BE2C (cell line): Measurements from ENCODE around the gene TCERG1.
A peak's percentile ranks its signal among the peaks of the same experiment; 100 is the strongest.

Experiments used
- DNase-seq: peaks from one replicate; pipeline ENCODE4 v3.0.0-alpha.2; 2020
- H3K27me3 ChIP-seq: fragments of 250-450 bp; sonication (Bioruptor Pico); 2 replicates; pipeline ENCODE4 v1.5.1; 2020; ENCODE audit warnings: mild to moderate bottlenecking
- H3K36me3 ChIP-seq: fragments of 250-450 bp; sonication (Bioruptor Pico); 2 replicates; pipeline ENCODE4 v1.5.1; 2020; ENCODE audit warnings: mild to moderate bottlenecking
- H3K4me1 ChIP-seq: fragments of 250-450 bp; sonication (Bioruptor Pico); 2 replicates; pipeline ENCODE4 v1.5.1; 2020
- H3K4me3 ChIP-seq: 2 replicates; pipeline ENCODE4 v1.5.1; 2011; ENCODE audit warnings: low read depth, low read length
- H3K9me3 ChIP-seq: fragments of 250-450 bp; sonication (Bioruptor Pico); 2 replicates; pipeline ENCODE4 v1.5.1; 2020
- CTCF ChIP-seq: IDR thresholded peaks from 2 replicates; pipeline ENCODE4 v1.5.1; 2012; ENCODE audit warnings: mild to moderate bottlenecking, low read depth, low read length

Gene TCERG1

GRCh38 chr5:146520731-146521130 lies 73.6 kb downstream of the TCERG1 start:
- no peaks in the 10 kb centered on the region for H3K27me3 ChIP-seq
- no peak overlapping the region for H3K4me3 ChIP-seq
- TF ChIP-seq CTCF: no peak
- H3K4me1 ChIP-seq: no peaks in the 10 kb centered on the region
- no peaks in the 10 kb centered on the region for H3K36me3 ChIP-seq
- DNase-seq: no peak
- no peaks in the 10 kb centered on the region for H3K9me3 ChIP-seq

- no peak for DNase-seq
- Histone ChIP-seq H3K27me3 (no peaks in the 10 kb centered on the region), H3K4me3 (no peak overlapping the region), H3K4me1 (no peaks in the 10 kb centered on the region), H3K36me3 (no peaks in the 10 kb centered on the region), H3K9me3 (no peaks in the 10 kb centered on the region)
- TF ChIP-seq CTCF: no peak
Observed at GRCh38 chr5:146521403-146522106, 74.4 kb downstream of the TCERG1 start.

- no peak for TF ChIP-seq CTCF
- Histone ChIP-seq H3K4me1 (no peaks in the 10 kb centered on the region), H3K36me3 (no peaks in the 10 kb centered on the region), H3K9me3 (no peaks in the 10 kb centered on the region), H3K4me3 (no peak overlapping the region), H3K27me3 (no peaks in the 10 kb centered on the region)
- no peak for DNase-seq
Observed at GRCh38 chr5:146523698-146524097, 76.6 kb downstream of the TCERG1 start.

- H3K9me3 ChIP-seq: no peaks in the 10 kb centered on the region
- H3K27me3 ChIP-seq: no peaks in the 10 kb centered on the region
- H3K36me3 ChIP-seq: no peaks in the 10 kb centered on the region
- no peak for DNase-seq
- no peak overlapping the region for H3K4me3 ChIP-seq
- no peaks in the 10 kb centered on the region for H3K4me1 ChIP-seq
- TF ChIP-seq CTCF: no peak
Observed at GRCh38 chr5:146527785-146528184, 80.7 kb downstream of the TCERG1 start.

DNA sequence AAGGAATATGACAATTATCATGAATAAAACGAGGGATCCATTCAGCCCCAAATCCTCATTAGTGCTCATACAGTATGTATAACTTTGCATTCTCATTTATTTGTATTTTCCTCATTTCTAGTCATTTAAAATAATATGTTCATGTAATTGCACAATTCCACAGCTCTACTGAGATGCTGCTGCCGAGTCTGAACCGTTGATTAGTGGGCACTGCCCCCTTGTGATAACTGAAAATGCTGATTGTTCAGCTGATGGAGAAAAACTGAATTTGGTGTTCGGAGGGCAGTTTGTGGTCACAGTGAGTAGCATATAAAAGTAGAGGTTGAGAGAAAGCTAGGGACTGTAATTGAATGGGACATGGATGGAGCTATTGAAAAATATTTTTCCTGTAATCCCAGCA lies 81.1 kb downstream of the TCERG1 start:
- DNase-seq: no peak
- no peaks in the 10 kb centered on the region for H3K36me3 ChIP-seq
- H3K27me3 ChIP-seq: no peaks in the 10 kb centered on the region
- H3K9me3 ChIP-seq: no peaks in the 10 kb centered on the region
- no peak overlapping the region for H3K4me3 ChIP-seq
- peak; percentile 40 for TF ChIP-seq CTCF
- no peaks in the 10 kb centered on the region for H3K4me1 ChIP-seq

- Histone ChIP-seq H3K27me3 (no peaks in the 10 kb centered on the region), H3K36me3 (no peaks in the 10 kb centered on the region), H3K4me3 (no peak overlapping the region), H3K9me3 (no peaks in the 10 kb centered on the region), H3K4me1 (no peaks in the 10 kb centered on the region)
- DNase-seq: no peak
- no peak for TF ChIP-seq CTCF
Observed at GRCh38 chr5:146529984-146530383, 82.9 kb downstream of the TCERG1 start.
